HepG2 (cell line): ENCODE measurements around the gene ADPRS. TPM values are rescaled to one million over a fixed set of nuclear protein-coding genes. Genes with fewer than 3 reads are reported as not detected.
A peak's percentile ranks its signal among the peaks of the same experiment; 100 is the strongest.

Experiments
- ARHGAP35 ChIP-seq: sonication (generic); formaldehyde crosslinking; IDR thresholded peaks from 2 replicates; pipeline ENCODE4 v1.9.0; 2022; ENCODE audit warnings: mild to moderate bottlenecking, inconsistent platforms, moderate library complexity, missing genetic modification reagents, borderline replicate concordance
- DNMT1 ChIP-seq: sonication (generic); formaldehyde crosslinking; IDR thresholded peaks from 2 replicates; pipeline ENCODE4 v1.5.1; 2020; ENCODE audit warnings: mild to moderate bottlenecking, missing genetic modification reagents
- DR1 ChIP-seq: sonication (generic); formaldehyde crosslinking; IDR thresholded peaks from 2 replicates; pipeline ENCODE4 v1.8.0; 2021; ENCODE audit warnings: mild to moderate bottlenecking, missing genetic modification reagents, inconsistent platforms
- EED ChIP-seq: sonication (generic); formaldehyde crosslinking; IDR thresholded peaks from 2 replicates; pipeline ENCODE4 v1.5.0; 2020; ENCODE audit warnings: mild to moderate bottlenecking, missing genetic modification reagents
- MYNN ChIP-seq: sonication (generic); formaldehyde crosslinking; IDR thresholded peaks from 2 replicates; pipeline ENCODE4 v1.4.0; 2020; ENCODE audit warnings: mild to moderate bottlenecking, low read depth, missing genetic modification reagents
- NONO ChIP-seq, 2 experiments: fragments of 450-650 bp in 1 of 2; sonication (generic) in 1 of 2; formaldehyde crosslinking in 1 of 2; IDR thresholded peaks in 1 of 2; conservative IDR thresholded peaks in 1 of 2; 2 replicates each; pipeline versions ENCODE4 v1.6.1 to v1.8.0; 2017 to 2022; ENCODE audit warnings: mild to moderate bottlenecking in 1 of 2, missing genetic modification reagents in 1 of 2, moderate library complexity in 1 of 2
- SIX1 ChIP-seq: sonication (generic); formaldehyde crosslinking; IDR thresholded peaks from 2 replicates; pipeline ENCODE4 v1.4.0; 2020; ENCODE audit warnings: missing genetic modification reagents, borderline replicate concordance
- SMAD9 ChIP-seq: sonication (generic); formaldehyde crosslinking; IDR thresholded peaks from 2 replicates; pipeline ENCODE4 v1.5.1; 2020; ENCODE audit warnings: mild to moderate bottlenecking, missing genetic modification reagents
- ZFY ChIP-seq: sonication (generic); formaldehyde crosslinking; IDR thresholded peaks from 2 replicates; pipeline ENCODE4 v1.4.0; 2020; ENCODE audit warnings: missing genetic modification reagents
- ZNF652 ChIP-seq: IDR thresholded peaks from 2 replicates; pipeline ENCODE4 v1.6.1; 2016; ENCODE audit warnings: low read depth, borderline replicate concordance
- polyA plus RNA-seq, 8 experiments: library from polyadenylated mRNA; depleted of rRNA in 3 of 8; stranded (reverse) in 7 of 8; unstranded in 1 of 8; fragments of >200 nt; fragmentation: Illumina TruSeq in 4 of 8; extraction: Trizol in 4 of 8; gene quantifications; 2 replicates each; pipeline versions ENCODE4 v1.2.1 to v1.2.3, GENCODE V29; 2011 to 2016; ENCODE audit warnings: low read depth in 4 of 8, missing spikeins in 1 of 8, mixed read lengths in 1 of 8; ENCODE audit not compliant: insufficient read depth in 1 of 8
- total RNA-seq, 5 experiments: library from RNA; depleted of rRNA; stranded (reverse); fragments of >200 nt; fragmentation: Illumina TruSeq; extraction: Trizol; gene quantifications; 2 replicates each; pipeline ENCODE4 v1.2.3, GENCODE V29; 2016; ENCODE audit warnings: low read depth in 1 of 5
- TF ChIP-seq, protein P1 (sequence below), 2 experiments: sonication (generic) in 1 of 2; formaldehyde crosslinking in 1 of 2; IDR thresholded peaks; 2 replicates each; pipeline versions ENCODE4 v1.4.0 to v1.6.1; 2016 to 2020; ENCODE audit warnings: borderline replicate concordance in 1 of 2, low read depth in 1 of 2, mild to moderate bottlenecking in 1 of 2, missing genetic modification reagents in 1 of 2
- TF ChIP-seq, protein P2 (sequence below): sonication (generic); formaldehyde crosslinking; IDR thresholded peaks from 2 replicates; pipeline ENCODE4 v1.8.0; 2022; ENCODE audit warnings: missing genetic modification reagents, low read depth, mild to moderate bottlenecking, borderline replicate concordance
- TF ChIP-seq, protein P3 (sequence below): sonication (generic); formaldehyde crosslinking; IDR thresholded peaks from 2 replicates; pipeline ENCODE4 v1.5.0; 2020; ENCODE audit warnings: mild to moderate bottlenecking, missing genetic modification reagents, borderline replicate concordance
- TF ChIP-seq, protein P4 (sequence below): sonication (generic); formaldehyde crosslinking; IDR thresholded peaks from 2 replicates; pipeline ENCODE4 v1.4.0; 2020; ENCODE audit warnings: missing genetic modification reagents; ENCODE audit errors: not compliant biosample characterization
- TF ChIP-seq, protein P5 (sequence below): sonication (generic); IDR thresholded peaks from 2 replicates; pipeline ENCODE4 v1.6.1; 2016; ENCODE audit warnings: low read depth, borderline replicate concordance

Gene ADPRS
- total and polyA plus RNA-seq, 2 of the 13 experiments (the other 11 are each of a cell fraction or from before 2014, with no cell fraction given), result 30.6 to 36.4 TPM

DNA sequence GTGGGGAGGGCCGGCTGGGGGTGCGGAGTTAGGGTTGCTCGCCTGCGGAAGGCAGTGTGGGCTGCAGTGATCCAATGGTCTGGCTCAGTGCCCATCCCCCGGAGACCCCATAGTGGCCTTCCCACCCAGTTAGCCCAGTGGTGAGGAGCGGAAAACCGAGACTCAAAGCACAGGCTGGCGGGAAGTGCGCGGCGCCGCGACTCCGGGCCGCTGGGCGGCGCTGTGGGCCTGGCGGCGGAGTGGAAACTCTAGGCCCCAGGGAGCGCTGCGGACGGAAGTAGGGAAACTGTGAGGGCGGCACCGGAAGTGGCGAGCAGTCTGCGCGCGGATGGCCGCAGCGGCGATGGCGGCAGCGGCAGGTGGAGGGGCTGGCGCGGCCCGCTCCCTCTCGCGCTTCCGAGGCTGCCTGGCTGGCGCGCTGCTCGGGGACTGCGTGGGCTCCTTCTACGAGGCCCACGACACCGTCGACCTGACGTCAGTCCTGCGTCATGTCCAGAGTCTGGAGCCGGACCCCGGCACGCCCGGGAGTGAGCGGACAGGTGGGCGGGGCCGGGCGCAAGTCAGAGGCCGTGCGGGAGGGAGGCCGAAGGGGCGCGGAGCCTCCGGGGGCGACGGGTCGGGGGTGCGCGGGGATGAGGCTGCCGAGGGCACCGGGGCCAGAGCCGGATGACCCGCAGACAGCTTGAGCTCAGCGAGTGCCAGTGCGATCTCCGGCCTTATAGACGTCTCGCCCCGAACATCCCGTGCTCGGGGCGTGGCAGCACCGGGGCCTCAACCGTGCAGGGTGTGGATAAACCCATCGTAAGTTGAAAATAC lies at the start of gene ADPRS (continued):
- TF ChIP-seq, protein P1, sequence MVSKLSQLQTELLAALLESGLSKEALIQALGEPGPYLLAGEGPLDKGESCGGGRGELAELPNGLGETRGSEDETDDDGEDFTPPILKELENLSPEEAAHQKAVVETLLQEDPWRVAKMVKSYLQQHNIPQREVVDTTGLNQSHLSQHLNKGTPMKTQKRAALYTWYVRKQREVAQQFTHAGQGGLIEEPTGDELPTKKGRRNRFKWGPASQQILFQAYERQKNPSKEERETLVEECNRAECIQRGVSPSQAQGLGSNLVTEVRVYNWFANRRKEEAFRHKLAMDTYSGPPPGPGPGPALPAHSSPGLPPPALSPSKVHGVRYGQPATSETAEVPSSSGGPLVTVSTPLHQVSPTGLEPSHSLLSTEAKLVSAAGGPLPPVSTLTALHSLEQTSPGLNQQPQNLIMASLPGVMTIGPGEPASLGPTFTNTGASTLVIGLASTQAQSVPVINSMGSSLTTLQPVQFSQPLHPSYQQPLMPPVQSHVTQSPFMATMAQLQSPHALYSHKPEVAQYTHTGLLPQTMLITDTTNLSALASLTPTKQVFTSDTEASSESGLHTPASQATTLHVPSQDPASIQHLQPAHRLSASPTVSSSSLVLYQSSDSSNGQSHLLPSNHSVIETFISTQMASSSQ (IDR thresholded peaks at IDR 0.05; ENCODE audit: low read depth), result no peak
- TF ChIP-seq, protein P1 (CRISPR knock-in tag; IDR thresholded peaks at IDR 0.05; ENCODE audit: borderline replicate concordance), result peak; percentile 40; the same call in 1 of the 2 replicates
- TF ChIP-seq NONO (IDR thresholded peaks at IDR 0.05) (no peak), NONO (CRISPR knock-in tag; conservative IDR thresholded peaks at IDR 0.05) (peak; percentile 94), ZFY (CRISPR knock-in tag) (peak; percentile 96), MYNN (CRISPR knock-in tag) (no peak), EED (peak; percentile 44; the same call in 1 of the 2 replicates), ARHGAP35 (peak; percentile 36; the same call in 1 of the 2 replicates), SIX1 (CRISPR knock-in tag) (0 out of 2 replicates have a peak, but pooled peaks have one; percentile 24), DNMT1 (peak; percentile 82; the same call in 1 of the 2 replicates), ZNF652 (CRISPR knock-in tag) (no peak), DR1 (CRISPR knock-in tag) (peak; percentile 87), SMAD9 (0 out of 2 replicates have a peak, but pooled peaks have one; percentile 35)
- TF ChIP-seq, protein P2, sequence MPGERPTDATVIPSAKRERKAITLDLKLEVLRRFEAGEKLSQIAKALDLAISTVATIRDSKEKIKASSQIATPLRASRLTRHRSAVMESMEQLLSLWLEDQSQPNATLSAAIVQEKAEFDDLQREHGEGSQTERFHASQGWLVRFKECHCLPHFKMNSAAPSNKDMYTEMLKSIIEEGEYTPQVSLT (CRISPR knock-in tag), result peak; percentile 38; the same call in 1 of the 2 replicates
- TF ChIP-seq, protein P3, sequence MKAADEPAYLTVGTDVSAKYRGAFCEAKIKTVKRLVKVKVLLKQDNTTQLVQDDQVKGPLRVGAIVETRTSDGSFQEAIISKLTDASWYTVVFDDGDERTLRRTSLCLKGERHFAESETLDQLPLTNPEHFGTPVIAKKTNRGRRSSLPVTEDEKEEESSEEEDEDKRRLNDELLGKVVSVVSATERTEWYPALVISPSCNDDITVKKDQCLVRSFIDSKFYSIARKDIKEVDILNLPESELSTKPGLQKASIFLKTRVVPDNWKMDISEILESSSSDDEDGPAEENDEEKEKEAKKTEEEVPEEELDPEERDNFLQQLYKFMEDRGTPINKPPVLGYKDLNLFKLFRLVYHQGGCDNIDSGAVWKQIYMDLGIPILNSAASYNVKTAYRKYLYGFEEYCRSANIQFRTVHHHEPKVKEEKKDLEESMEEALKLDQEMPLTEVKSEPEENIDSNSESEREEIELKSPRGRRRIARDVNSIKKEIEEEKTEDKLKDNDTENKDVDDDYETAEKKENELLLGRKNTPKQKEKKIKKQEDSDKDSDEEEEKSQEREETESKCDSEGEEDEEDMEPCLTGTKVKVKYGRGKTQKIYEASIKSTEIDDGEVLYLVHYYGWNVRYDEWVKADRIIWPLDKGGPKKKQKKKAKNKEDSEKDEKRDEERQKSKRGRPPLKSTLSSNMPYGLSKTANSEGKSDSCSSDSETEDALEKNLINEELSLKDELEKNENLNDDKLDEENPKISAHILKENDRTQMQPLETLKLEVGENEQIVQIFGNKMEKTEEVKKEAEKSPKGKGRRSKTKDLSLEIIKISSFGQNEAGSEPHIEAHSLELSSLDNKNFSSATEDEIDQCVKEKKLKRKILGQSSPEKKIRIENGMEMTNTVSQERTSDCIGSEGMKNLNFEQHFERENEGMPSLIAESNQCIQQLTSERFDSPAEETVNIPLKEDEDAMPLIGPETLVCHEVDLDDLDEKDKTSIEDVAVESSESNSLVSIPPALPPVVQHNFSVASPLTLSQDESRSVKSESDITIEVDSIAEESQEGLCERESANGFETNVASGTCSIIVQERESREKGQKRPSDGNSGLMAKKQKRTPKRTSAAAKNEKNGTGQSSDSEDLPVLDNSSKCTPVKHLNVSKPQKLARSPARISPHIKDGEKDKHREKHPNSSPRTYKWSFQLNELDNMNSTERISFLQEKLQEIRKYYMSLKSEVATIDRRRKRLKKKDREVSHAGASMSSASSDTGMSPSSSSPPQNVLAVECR (CRISPR knock-in tag), result peak; percentile 100
- TF ChIP-seq, protein P4, sequence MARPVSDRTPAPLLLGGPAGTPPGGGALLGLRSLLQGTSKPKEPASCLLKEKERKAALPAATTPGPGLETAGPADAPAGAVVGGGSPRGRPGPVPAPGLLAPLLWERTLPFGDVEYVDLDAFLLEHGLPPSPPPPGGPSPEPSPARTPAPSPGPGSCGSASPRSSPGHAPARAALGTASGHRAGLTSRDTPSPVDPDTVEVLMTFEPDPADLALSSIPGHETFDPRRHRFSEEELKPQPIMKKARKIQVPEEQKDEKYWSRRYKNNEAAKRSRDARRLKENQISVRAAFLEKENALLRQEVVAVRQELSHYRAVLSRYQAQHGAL (CRISPR knock-in tag), result no peak
- TF ChIP-seq, protein P5, sequence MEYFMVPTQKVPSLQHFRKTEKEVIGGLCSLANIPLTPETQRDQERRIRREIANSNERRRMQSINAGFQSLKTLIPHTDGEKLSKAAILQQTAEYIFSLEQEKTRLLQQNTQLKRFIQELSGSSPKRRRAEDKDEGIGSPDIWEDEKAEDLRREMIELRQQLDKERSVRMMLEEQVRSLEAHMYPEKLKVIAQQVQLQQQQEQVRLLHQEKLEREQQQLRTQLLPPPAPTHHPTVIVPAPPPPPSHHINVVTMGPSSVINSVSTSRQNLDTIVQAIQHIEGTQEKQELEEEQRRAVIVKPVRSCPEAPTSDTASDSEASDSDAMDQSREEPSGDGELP, result peak; percentile 34; the same call in 1 of the 2 replicates
